ENCODE data around the gene SNTG2.

Gene SNTG2

DNA sequence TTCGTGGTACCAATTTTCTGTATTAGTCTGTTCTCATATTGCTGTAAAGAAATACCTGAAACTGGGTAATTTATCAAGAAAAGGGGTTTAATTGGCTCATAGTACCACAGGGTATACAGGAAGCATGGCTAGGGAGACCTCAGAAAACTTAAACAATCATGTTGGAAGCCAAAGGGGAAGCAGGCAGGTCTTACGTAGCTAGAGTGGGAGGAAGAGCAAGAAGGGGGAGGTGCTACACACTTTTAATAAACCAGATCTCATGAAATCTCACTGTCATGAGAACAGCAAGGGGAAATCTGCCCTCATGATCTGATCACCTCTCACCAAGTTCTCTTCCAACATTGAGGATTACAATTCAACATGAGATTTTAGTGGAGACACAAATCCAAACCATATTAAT lies 235.8 kb downstream of the SNTG2 start:
- TF ChIP-seq, protein P1, sequence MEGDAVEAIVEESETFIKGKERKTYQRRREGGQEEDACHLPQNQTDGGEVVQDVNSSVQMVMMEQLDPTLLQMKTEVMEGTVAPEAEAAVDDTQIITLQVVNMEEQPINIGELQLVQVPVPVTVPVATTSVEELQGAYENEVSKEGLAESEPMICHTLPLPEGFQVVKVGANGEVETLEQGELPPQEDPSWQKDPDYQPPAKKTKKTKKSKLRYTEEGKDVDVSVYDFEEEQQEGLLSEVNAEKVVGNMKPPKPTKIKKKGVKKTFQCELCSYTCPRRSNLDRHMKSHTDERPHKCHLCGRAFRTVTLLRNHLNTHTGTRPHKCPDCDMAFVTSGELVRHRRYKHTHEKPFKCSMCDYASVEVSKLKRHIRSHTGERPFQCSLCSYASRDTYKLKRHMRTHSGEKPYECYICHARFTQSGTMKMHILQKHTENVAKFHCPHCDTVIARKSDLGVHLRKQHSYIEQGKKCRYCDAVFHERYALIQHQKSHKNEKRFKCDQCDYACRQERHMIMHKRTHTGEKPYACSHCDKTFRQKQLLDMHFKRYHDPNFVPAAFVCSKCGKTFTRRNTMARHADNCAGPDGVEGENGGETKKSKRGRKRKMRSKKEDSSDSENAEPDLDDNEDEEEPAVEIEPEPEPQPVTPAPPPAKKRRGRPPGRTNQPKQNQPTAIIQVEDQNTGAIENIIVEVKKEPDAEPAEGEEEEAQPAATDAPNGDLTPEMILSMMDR (IDR thresholded peaks at IDR 0.05; ENCODE audit: insufficient read depth, low read depth, low read length, missing control alignments) = no peak
- DNase-seq (ENCODE audit: low read depth) = no peak
- no peak overlapping the region for H3K4me3 ChIP-seq (ENCODE audit: low read length)

DNA sequence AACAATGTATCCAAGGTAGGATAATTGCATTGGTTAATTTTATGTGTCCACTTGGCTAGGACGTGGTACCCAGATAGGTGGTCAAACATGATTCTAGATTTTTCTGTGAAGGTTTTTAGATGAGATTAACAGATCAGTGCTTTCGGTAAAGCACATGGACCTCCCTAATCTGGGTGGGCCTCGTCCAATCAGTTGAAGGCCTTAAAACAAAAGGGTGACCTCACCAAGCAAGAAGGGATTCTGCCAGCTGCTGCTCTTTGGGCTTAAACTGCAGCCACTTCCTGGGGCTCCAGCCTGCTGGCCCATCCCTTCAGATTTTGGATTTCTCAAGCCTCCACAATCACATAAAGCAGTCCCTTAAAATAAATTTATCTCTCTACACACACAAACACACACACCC lies 236.5 kb downstream of the SNTG2 start:
- no peak for DNase-seq (ENCODE audit: low read depth)
- no peak overlapping the region for H3K4me3 ChIP-seq (ENCODE audit: low read length)
- TF ChIP-seq, protein P1 (IDR thresholded peaks at IDR 0.05; ENCODE audit: insufficient read depth, low read depth, low read length, missing control alignments) = no peak

DNA sequence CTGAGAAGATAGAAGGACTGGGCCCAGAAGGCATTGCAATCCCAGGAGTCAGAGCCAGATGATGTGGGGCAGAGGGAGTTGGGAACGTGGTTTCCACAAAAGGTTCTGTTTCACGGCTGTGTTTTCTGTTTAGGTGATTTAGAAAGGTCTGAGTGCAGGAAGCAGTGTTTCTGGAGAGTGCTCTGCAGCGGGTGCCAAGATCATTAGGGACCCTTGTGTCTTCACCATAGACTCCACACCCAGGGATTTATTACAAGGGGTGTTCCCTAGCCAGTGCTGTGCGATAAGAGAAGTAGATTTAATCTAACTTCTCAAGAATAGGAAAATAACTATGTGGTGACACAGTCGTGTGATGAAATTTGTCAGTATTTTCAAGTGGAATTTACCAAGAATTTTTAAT lies 241.5 kb downstream of the SNTG2 start:
- no peak overlapping the region for H3K4me3 ChIP-seq (ENCODE audit: low read length)
- TF ChIP-seq, protein P1 (IDR thresholded peaks at IDR 0.05; ENCODE audit: insufficient read depth, low read depth, low read length, missing control alignments) = no peak
- DNase-seq (ENCODE audit: low read depth) = no peak

GRCh38 chr2:1193801-1194200 lies 243.2 kb downstream of the SNTG2 start:
- no peak overlapping the region for H3K4me3 ChIP-seq (ENCODE audit: low read length)
- TF ChIP-seq, protein P1 (IDR thresholded peaks at IDR 0.05; ENCODE audit: insufficient read depth, low read depth, low read length, missing control alignments) = no peak
- DNase-seq (ENCODE audit: low read depth) = no peak

DNA sequence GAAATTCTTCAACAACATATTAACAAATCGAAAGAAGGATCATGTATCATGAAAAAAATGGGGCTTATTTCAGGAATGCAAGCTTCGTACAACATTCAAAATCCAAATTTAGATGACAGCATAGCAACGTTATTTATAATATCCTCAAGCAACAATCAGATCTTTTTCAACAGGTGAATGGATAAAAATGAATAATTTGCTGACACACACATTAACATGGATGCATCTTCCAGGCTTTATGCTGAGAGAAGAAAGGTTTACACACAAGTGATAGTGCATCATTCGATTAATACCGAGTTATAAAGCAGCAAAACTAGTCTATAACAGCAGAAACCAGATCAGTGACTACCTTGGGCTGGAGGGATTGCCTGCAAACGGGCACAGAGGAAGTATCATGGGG lies 253.1 kb downstream of the SNTG2 start:
- TF ChIP-seq, protein P1 (IDR thresholded peaks at IDR 0.05; ENCODE audit: insufficient read depth, low read depth, low read length, missing control alignments) = no peak
- DNase-seq (ENCODE audit: low read depth) = no peak
- H3K4me3 ChIP-seq (ENCODE audit: low read length) = no peak overlapping the region

DNA sequence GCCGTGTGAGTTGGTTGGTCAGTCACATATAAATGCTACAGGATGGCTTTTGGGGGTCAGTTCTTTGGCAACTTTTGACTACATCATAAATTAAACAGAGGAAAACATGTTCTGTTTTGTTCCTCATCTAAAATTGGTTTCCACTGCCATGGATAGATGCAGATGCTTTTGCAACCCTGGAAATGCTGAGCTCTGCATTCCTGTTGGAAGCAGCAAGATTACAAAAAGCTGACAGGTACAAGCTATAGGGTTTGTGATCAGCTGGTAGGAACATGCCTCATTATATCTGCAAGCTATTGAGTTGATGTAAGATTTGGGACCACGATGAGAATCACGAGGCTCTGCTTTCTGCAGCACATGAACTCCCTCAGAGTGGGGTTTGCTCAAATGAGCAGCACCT lies 255.2 kb downstream of the SNTG2 start:
- H3K4me3 ChIP-seq (ENCODE audit: low read length) = no peak overlapping the region
- TF ChIP-seq, protein P1 (IDR thresholded peaks at IDR 0.05; ENCODE audit: insufficient read depth, low read depth, low read length, missing control alignments) = no peak
- DNase-seq (ENCODE audit: low read depth) = no peak

GRCh38 chr2:1207962-1208510 lies 257.4 kb downstream of the SNTG2 start:
- TF ChIP-seq, protein P1 (IDR thresholded peaks at IDR 0.05; ENCODE audit: insufficient read depth, low read depth, low read length, missing control alignments) = no peak
- H3K4me3 ChIP-seq (ENCODE audit: low read length) = no peak overlapping the region
- no peak for DNase-seq (ENCODE audit: low read depth)

Data from epithelial cell of esophagus (primary cell).